Measurements from ENCODE around the gene SKI.
"Not testable (repeated sequence)": the region's sequence is repeated elsewhere in the genome, so short reads cannot be mapped to it uniquely, and the experiment has no call there.

The SKI gene

DNA sequence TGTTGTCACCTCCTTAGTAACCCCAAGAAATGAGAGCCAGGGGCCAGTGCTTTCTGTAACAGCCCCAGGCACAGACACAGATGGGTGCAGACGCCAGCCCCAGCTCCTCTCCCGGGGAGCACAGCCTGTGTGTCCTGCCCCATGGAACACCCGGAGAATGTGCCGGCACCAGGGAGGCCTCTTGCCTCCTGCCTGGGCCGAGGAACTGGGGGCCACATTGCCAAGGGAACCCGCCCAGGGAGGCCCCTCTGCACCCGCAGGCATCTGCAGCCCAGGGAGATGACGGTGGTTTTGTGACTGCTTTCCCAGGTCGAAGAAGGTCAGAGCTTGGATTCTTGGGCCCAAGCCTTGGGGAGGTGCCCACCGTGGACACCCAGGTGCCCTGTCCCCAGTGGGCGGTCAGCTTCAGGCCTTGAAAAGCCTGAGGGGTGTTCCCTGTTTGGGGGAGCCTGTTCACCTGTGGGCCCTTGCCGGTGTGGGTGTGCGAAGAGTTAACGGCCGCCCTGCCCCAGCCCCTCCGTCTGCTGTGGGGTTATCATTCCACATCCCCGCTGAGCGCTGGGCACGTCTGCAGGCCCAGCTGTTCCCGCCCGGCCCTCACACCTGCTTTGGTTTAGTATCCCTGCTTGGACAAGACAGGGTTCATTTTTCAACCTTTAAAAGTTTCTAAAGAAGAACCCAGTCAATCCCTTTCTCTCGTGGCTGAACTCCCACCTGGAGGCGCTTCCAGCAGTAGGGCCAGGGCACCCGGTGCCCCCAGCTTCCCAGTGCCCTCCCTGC is 100.7 kb downstream of the SKI start:
- DNase-seq, result no peak

DNA sequence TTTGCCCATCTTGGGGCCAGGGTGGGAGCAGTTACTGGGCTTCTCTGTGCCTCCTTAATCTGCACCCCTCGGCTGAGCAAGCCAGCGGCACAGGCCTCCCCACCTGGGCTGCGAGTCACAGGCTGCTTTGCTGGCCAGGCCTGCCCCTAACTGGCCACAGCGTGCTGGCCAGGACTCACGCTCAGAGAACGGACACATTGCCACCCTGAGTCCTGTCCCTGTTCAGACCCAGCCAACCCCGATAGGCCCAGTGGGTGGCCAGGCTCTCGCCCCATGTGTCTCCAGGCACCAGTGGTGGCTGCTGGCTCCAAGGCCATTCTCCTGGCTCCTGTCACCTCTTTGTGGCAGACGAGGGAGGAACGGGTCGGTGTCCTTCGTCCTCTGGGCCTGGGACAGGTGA is 101.9 kb downstream of the SKI start:
- DNase-seq, result no peak

DNA sequence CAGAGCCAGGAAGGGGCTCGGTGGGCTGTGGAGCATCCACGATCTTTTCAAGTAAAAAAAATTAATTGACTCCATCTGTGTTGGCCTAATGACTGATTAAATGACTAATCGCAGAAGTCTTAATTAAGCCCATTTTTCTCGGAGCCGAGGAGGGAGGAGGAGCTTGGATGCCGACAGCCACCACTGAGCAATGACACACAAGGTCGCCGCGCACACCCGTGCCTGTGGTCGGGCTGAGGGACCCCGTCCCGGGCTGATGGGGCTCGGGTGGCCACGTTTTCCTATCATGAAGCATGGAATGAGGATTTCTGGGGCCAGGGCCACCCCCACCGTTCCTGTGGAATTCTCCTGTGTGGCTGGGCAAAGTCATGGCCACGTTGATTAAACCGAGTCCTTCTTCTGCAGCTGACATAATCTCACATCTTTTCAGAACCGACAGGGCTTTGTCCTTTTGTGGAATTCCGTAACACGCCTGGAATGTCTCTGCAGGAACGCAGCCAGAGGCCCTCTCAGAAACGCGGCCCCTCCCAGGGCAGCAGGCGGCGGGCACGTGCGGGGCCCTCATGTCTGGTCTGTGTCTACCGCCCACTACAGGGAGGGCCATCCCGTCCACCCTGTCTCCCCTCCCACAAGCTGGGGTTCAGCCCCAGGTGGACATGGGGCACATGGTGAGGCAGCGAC is 102.5 kb downstream of the SKI start:
- DNase-seq, result no peak

DNA sequence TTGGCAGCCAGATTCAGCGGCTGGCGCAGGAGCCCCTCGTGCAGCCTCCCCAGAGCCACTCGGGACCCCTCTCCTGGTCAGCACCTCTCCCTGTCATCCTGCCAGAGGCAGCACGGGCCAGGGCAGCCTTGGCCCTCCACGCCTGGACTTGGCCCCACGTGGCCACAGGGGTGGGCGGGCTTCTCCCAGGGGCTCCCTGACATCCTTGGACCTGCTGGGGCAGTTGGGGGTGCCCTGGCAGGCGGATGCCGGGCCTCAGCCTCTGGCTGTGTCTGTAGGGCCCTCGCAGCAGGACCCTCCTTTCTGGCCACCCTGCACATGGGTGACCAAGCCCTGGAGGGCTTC is 103.1 kb downstream of the SKI start:
- DNase-seq, result no peak

DNA sequence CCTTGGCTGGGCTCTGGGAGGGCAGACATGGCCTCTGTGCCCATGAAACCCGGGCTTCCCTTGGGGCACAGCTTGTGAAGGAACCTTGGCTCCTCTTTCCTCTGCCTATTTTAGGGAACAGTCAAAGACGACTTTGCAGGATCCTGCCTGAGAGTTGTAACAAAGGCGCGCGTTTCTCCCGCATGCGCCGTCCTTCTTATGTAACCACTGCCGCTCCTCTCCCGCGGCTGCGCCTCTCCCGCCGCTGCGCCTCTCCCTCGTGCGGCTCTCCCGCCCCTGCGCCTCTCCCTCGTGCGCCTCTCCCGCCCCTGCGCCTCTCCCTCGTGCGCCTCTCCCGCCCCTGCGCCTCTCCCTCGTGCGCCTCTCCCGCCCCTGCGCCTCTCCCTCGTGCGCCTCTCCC is 103.5 kb downstream of the SKI start:
- DNase-seq, result not testable (repeated sequence)

DNA sequence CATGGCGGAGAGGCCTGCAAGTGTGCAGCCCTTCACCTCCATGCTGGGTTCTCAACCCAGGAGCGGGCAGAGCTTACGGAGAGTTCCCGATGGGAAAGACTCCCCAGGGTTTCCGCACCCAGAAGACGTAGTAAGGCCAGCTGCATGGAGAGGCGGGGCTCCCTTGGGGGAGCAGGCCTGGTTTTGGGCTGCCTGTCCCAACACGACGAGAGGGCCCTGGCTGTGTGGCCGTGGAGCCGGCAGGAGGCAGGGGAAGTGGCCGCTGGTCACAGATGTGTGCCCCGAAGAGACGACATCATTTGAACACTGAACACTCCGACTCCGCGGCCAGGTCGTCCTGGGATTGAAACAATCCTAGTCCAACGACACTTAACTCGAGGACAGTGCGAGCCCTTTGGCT is 106.2 kb downstream of the SKI start:
- no peak for DNase-seq

DNA sequence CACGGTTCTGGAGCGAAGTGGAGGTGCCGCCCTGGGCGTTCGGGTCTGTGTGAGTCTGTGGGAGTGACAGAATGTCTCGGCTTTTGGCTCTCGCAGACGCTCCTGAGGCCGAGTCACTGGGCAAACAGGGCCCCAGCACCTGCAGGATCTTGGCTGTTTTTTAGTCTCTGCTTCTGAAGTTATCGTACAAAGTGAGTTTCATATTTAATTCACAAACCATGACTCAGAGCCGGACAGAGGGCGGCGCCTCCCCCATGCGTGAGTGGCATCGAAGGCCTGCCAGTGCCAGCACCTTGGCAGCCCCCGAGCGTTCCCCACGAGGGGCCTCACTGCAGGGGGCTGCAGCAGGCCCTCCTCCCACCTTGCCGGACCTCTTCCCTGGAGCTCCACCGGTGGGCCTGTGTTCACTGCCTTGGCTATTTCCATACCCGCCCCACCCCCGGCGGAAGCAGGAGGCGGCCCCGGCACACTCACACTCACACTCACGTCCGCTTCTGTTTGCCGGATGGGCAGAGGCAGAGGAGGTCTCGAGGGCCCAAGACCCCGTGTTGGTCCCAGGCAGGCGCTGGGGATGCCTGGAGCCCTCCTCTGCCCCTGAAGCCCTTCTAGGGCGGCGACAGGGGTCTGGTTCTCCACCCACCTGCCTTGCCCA is 106.9 kb downstream of the SKI start:
- no peak for DNase-seq

DNA sequence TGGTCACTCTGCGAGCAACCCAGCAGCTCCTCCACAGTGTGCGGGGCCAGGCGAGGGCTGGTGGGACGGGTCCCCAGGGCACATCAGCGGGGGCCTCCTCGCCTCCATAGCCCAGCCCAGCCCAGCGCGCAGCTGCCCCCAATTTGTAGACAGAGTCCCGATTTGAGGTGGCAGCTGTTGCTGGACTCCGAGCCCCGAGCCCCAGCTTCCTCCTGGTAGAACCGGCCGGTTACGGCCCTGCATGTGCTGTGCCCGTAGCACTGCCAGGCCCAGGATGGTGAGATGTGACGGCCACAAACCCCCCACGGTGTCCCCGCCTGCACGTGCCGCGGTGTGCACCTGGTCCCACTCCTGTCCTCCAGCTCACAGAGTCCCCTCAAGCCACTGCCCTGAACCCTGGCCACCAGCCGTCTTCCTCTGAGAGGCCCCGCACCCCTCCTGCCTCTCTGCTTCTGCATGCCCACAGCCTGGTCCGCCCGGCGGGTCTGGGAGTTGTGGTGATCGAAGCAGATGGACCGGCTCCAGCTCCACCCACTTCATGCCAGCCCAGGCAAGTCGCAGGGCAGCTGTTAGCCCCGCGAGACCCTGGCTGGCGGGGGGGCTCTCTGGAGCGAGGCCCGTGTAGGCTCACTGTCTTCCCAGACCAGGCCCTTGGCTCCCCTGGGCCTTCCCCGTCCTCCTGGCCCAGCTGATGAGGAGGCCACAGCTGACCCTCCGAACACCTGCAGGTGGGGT is 107.8 kb downstream of the SKI start:
- no peak for DNase-seq

DNA sequence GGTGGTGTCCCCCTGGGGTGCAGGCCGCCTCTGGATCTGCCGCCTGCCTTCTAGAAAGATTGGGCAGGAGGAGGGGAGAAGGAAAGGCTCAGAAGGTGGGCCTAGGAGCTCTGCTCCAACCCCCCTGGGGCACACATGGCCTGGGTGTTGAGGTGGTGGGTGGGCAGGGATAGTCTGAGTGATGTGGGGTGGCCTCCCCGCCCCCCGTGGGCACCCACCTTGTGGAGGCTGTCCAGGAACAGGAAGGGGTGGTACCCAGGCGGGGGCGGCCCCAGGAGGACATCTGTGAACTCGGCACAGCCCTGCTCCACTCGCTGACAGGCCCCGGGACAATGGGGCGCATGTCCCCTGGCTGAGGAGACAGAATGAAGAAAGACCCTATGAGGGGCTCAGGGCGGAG is 108.4 kb downstream of the SKI start:
- DNase-seq, result no peak

DNA sequence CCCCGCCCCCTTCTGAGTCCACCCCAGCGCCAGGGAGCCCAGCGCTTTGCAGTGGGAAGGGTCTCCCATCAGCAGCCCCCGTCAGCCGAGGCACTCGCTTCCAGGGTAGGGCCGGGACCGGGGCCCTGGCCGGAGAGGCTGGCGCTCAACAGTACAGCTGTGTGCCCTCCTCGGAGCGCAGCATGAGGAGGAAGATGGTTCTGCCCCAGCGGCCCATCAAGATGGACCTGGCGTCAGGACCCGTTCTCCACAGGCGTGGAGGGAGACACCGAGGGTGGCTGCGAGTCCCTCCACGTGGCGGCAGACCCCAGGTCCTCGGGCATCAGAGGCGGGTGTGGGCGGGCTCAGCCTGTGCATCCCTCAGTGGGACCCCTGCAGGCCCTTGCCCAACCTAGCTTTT is 109.0 kb downstream of the SKI start:
- DNase-seq, result no peak

DNA sequence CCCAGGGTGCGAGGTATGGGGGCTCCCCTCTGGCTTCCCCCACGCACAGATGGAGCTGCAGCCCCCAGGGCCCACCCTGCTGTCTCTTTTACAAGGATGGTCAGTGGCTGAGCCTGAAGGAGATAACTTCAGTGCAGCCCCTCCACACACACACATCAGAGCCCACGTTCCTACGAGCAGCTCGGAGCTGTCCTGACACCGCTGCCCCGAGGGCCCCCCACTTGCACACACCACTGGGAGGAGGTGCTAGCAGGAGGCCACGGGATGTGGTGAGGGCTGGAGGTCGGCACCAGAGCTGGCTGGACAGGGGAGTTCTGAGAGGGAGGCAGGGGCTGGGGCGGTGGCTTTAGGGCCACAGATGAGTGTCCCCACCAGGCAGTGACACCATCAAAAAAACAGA is 109.4 kb downstream of the SKI start:
- DNase-seq, result no peak

DNA sequence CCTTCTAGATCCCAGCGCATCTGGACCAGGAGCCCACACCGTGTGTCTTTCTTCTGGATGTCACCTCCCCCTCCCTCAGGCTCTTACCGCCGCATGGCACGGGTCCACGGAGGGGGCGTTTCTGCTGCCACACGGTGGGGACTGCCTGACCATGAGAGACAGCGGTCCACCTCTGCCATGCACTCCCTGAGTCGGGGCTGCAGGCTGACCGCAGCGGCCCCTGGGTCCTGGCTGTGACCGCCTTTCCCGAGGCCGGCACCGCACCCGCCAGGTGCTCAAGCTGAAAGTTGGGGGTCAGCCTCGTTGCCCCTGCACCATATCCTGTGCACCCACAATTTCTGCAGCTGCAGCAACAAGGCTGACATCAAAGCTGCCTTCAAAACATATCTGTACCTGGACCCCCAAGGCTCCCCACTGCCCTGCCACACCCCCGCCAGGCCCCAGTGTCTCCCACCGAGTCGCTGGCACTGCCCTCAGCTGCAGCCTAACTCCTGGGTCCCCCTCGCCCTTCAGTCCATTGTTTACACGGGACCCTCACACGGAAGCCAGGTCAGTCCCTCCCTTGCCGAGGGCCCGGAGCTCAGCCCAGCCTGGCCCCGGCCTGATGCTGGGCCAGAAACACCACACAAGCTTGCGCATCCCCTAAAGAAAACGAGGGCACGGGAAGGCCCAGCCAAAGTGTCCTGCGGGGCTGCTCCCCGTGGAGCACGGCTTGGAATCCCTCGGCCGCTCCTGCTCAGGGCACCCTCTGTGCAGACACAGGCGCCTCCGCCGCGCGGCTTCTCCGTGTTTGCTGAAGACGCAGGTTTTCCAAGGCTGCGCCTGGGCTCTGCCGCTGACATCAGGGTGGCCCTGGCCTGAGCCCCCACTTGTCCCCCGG is 111.3 kb downstream of the SKI start:
- DNase-seq, result no peak

DNA sequence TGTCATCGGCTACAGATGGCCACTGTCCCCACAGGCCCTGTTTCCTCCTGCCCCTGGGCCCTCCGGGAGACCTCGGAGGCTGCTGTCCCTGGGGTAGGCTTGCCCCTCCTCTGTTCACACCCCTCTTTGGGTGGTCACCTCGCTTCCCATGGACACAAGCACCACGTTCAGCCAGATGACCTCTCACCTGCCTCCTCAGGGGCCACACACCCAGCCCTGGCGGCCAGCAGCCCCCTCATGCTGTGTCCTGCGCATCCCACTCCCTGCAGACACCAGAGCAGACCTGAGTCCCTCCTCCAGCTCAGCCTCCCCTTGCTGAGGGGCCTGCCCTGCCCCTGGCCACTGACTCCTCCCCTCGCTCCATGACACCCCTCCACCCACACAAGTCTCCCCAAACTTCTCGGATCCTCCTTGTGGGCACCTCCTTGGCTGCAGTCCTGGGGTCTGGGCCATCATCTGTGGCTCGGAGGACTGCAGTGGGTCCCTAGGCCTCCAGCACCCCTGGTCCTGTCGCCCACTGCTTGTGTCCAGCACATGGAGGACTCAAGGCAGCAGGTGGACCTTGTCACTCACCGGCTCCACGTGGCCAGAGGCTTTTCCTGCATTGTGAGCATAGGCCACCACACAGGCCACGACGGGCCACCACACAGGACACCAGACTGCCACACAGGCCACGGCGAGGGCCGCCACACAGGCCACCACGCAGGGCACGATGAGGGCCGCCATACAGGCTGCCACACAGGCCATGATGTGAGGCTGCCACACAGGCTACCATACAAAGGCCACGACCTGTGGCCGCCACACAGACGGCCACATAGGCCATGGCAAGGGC is 112.2 kb downstream of the SKI start:
- DNase-seq, result no peak

DNA sequence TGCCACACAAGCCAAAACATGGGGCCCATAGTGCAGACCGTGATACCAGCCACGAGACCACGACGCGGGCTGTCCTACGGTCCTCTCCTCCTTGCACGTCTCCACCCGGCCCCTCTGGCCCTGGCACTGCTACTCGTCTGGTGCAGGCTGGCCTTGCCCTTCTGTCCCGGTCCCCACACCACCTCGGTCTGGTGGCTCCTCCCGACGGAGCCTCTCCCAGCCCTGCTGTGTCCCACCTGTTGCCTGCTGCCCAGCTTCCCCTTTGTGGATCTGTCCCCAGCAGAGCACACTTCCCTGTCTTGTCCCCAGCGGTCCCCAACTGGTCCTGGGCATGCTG is 112.8 kb downstream of the SKI start:
- DNase-seq, result no peak

DNA sequence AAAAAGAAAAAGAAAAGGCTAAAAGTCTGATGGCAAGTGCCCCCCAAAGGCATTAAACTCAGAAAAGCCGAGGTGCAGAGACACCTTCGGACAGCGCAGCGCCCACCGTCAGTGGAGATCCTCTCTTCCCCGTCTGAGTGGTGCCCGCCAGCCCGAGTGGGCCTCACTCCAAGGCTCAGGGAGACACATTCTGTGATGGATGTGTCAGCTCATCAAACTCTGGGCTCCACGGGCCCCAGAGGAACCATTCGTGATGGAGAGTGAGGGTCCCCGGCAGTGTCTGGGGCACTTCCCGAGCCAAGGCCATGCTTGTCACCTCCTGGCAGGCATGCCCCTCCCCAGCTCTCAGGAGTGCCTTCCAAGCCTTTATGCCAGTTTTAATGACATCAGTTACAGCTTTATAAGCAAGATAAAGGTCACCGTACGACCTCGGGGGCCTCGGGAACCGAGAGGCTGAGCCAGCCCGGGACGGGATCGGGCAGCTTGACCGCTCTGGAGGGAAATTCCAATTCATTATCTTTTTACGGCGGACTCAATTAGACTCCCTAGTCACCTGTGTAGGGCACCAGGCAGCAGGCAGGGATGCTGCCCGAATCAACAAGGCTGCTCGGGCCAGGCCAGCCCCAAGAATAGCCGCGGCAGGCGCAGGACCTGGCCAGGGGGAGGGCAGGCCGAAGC is 113.7 kb downstream of the SKI start:
- no peak for DNase-seq

DNA sequence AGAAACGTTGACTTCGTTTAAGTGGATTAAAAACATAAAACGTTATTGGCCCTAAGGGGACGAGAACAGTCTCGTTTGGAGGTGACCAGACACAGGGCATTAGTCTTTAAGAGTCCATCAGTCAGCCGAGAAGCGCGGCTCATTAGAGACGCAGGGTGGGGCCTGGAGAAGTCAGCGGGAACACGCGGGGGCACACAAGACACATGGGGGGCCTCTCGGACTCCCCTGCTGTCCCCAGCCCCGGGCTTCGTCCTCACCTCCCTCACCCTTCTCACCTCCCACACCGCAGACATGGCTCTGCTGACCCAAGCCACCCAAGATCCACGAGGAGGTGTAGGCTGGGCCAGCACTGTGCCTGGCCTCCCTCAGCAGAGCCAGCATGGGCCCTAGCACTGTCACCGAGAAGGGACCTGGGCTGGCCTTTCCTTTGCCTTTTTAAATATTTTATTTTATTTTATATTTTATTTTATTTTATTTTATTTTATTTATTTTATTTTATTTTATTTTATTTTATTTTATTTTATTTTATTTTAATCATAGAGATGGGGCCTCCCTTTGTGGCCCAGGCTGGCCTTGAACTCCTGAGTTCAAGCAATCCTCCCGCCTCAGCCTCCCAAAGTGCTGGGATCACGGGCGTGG is 114.4 kb downstream of the SKI start:
- DNase-seq, result no peak

DNA sequence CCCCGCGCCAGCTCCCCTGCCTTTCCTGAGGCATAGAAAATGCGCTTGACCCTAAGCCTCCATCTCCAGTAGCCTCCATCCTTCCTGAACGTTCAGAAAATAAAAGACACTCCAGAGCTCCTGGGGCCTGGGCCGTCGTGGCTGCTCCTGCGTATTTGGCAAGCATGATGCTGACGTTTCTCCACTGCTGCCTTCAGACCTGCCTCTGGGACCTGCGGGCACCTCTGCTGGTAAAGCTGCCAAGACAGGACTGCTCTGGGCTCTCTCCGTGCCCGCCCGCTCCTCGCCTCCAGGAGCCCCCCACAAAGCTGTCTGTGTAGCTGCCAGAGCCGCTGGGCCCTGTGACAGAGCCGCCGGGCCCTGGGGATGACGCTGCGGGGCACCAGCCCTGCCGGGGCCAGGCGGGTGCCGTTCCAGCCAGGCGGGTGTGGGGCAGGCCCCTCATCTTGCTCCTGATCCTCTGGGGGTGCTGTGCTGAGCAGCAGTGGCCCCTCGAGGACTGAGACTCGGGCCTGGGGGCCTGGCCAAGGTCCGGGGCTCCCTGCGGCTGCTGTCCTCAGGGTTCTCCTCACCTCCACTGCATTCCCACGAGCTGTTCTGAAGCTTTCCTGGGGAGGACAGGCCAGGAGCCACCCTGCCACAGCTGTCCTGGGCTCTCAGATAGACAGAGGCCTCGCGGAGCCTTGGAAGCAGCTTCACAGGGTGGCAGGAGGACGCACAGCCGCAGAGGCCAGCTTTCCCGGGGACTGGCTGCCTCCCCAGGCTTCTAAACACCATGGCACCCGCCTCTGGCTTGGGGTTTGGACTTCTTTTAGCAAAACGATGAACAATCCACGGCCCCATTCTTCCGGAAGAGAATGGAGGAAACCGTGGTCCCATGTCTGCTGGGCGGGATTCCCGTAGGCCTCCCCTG is 115.2 kb downstream of the SKI start:
- DNase-seq, result no peak

DNA sequence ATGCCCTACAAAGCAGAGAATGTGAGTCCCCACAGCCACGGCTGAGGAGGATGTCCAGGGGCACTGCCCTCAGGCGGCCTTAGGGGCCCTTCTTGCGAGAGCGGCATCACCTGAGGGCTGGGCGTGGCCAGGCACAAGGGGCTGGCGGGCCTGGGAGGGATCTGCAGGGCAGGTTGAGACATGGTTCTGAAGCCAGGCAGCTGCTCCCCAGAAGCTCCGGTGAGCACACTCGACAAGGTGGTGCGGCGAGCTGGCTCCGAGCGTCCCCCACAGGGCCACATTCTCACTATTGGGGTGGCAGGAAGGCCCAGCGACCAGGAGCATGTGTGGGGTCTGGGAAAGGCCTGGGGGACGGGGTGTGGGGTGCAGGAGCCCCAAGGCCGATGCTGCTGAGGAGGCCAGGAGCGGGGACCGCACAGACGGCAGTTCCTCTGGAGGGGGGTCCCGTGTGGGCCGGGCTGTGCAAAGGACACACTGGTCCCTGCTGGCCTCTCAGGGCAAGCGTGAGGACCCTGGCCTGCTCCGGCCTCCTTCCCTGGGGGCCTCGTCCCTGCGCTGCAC is 116.1 kb downstream of the SKI start:
- no peak for DNase-seq

DNA sequence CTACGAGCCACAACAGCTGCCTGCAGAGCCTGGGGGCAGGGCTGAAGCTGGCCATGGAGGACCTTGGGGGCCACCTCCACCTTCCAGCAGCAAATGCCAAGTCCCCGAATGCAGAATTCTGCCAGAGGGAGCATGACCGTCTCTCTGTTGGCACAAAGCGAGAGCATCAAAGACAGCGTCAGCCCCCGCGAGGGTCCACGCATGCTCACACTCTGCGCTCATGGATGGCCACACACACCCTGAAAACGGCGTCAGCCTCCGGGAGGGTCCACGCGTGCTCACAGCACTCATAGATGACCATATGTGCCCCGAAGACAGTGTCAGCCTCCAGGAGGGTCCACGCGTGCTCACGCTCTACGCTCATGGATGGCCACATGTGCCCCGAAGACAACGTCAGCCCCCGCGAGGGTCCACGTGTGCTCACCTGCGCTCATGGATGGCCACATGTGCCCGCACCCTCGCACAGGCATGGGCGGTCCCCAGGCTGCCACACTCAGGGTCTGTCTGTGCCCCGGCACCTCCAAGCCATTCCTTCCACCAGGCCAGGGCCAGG is 116.7 kb downstream of the SKI start:
- no peak for DNase-seq
